ENCODE data around the gene TUBA4A. TPM values are rescaled to one million over a fixed set of nuclear protein-coding genes. Genes with fewer than 3 reads are reported as not detected.
A peak's percentile ranks its signal among the peaks of the same experiment; 100 is the strongest.

The TUBA4A gene
- total and polyA plus RNA-seq, 7 donors, result 47.1 to 109 (median 74.4) TPM

DNA sequence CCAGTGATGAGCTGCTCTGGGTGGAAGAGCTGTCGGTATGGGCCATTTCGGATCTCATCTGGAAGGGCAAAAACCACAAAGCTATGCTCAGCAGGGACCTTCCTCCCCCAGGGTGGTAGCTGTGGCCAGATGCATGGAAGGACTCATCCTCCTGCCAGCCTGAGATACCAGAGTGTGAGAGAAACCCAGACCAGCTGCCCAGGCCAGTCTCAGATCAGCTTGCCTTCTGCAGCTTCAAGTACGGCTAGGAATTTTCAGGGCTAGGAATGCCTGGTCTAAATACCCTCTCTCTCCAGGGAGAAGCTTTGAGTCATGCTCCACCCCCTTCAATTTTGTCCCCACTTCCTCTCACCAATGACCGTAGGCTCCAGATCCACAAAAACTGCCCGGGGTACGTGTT is 2.1 kb downstream of the TUBA4A start:
- DNase-seq, result no peak
- peak overlapping the region; percentile 79 to 87 (median 84) for H3K27ac ChIP-seq
- no peak overlapping the region for H3K4me3 ChIP-seq
- peaks cover 0 to 62% (median 59%) of the 10 kb centered on the region in 4 donors for H3K4me1 ChIP-seq
- H3K9me3 ChIP-seq, result no peaks in the 10 kb centered on the region
- no peaks in the 10 kb centered on the region for H3K27me3 ChIP-seq
- 80 to 85% methylated on average over 6 of the region's 6 CpGs for WGBS, 2 donors
- H3K36me3 ChIP-seq, result peaks cover 0 to 39% (median 8%) of the 10 kb centered on the region in 4 donors
- TF ChIP-seq, protein P1, sequence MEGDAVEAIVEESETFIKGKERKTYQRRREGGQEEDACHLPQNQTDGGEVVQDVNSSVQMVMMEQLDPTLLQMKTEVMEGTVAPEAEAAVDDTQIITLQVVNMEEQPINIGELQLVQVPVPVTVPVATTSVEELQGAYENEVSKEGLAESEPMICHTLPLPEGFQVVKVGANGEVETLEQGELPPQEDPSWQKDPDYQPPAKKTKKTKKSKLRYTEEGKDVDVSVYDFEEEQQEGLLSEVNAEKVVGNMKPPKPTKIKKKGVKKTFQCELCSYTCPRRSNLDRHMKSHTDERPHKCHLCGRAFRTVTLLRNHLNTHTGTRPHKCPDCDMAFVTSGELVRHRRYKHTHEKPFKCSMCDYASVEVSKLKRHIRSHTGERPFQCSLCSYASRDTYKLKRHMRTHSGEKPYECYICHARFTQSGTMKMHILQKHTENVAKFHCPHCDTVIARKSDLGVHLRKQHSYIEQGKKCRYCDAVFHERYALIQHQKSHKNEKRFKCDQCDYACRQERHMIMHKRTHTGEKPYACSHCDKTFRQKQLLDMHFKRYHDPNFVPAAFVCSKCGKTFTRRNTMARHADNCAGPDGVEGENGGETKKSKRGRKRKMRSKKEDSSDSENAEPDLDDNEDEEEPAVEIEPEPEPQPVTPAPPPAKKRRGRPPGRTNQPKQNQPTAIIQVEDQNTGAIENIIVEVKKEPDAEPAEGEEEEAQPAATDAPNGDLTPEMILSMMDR (IDR thresholded peaks at IDR 0.05), result no peak
- TF ChIP-seq POLR2A (IDR thresholded peaks at IDR 0.05) (no peak), POLR2AphosphoS5 (IDR thresholded peaks at IDR 0.05) (no peak), EP300 (IDR thresholded peaks at IDR 0.05) (no peak)
- intact Hi-C loops (cut with DNase I), result loop anchor here (2.0 to 5.0 kb wide), 3 partner anchors 27 to 75 kb away; partner anchors contain the start of genes ABCB6, CNPPD1 and DNAJB2

DNA sequence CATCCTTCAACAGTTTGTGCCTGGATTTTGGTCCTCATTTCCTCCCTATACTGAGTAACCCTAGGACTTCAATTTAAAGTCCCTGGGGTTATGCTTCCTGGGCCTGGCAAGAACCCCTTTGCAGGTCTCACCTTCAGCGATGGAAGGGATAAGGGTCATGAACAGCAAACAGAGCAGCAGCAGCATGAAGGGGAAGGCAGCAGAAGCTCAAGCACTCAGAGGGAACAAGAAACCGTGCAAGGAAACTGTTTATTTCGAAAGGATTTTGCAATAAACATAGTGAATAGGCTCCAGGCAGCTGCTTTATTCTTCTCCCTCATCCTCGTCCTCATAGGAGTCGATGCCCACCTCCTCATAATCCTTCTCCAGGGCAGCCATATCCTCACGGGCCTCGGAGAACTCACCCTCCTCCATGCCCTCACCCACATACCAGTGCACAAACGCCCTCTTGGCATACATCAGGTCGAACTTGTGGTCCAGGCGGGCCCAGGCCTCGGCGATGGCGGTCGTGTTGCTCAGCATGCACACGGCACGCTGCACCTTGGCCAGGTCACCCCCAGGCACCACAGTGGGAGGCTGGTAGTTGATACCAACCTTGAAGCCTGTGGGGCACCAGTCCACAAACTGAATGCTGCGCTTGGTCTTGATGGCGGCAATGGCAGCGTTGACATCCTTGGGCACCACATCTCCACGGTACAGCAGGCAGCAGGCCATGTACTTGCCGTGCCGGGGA is 3.5 kb downstream of the TUBA4A start:
- WGBS, 2 donors, result 48 to 75% methylated on average over 22 of the region's 22 CpGs
- Histone ChIP-seq H3K4me1 (peaks cover 0 to 73% (median 69%) of the 10 kb centered on the region in 4 donors), H3K36me3 (peaks cover 0 to 40% (median 8%) of the 10 kb centered on the region in 4 donors), H3K4me3 (no peak overlapping the region), H3K9me3 (no peaks in the 10 kb centered on the region), H3K27ac (peak overlapping the region; percentile 79 to 87 (median 82)), H3K27me3 (no peaks in the 10 kb centered on the region)
- no peak for DNase-seq
- intact Hi-C loops (cut with DNase I), result loop anchor here (5.0 kb wide), 1 partner anchor 33 kb away; the partner anchor contains the start of gene ABCB6
- TF ChIP-seq POLR2A (IDR thresholded peaks at IDR 0.05) (no peak), POLR2AphosphoS5 (IDR thresholded peaks at IDR 0.05) (no peak), EP300 (IDR thresholded peaks at IDR 0.05) (no peak)
- TF ChIP-seq, protein P1 (IDR thresholded peaks at IDR 0.05), result no peak

GRCh38 chr2:219249203-219249980 is 4.3 kb downstream of the TUBA4A start:
- Histone ChIP-seq H3K4me3 (no peak overlapping the region), H3K27ac (peak overlapping the region; percentile 79 to 87 (median 82)), H3K4me1 (peaks cover 0 to 74% (median 72%) of the 10 kb centered on the region in 4 donors), H3K9me3 (no peaks in the 10 kb centered on the region), H3K27me3 (no peaks in the 10 kb centered on the region), H3K36me3 (peaks cover 0 to 40% (median 8%) of the 10 kb centered on the region in 4 donors)
- intact Hi-C loops (cut with DNase I), result no loop called here
- WGBS, 2 donors, result 4 to 9% methylated on average over 7 of the region's 7 CpGs
- TF ChIP-seq, protein P1 (IDR thresholded peaks at IDR 0.05), result no peak
- TF ChIP-seq POLR2AphosphoS5 (IDR thresholded peaks at IDR 0.05) (peak; percentile 51 to 76 (median 68)), EP300 (IDR thresholded peaks at IDR 0.05) (no peak)
- peak; percentile 91 for DNase-seq

- peaks cover 0 to 72% (median 69%) of the 10 kb centered on the region in 4 donors for H3K4me1 ChIP-seq
- DNase-seq, result no peak
- peaks cover 0 to 40% (median 8%) of the 10 kb centered on the region in 4 donors for H3K36me3 ChIP-seq
- WGBS, 2 donors, result 23 to 63% methylated on average over 2 of the region's 2 CpGs
- intact Hi-C loops (cut with DNase I), result no loop called here
- no peaks in the 10 kb centered on the region for H3K27me3 ChIP-seq
- H3K27ac ChIP-seq, result peak overlapping the region; percentile 79 to 87 (median 82)
- TF ChIP-seq POLR2A (IDR thresholded peaks at IDR 0.05), result no peak
- no peak for TF ChIP-seq EP300 (IDR thresholded peaks at IDR 0.05)
- TF ChIP-seq, protein P1 (IDR thresholded peaks at IDR 0.05), result no peak
- TF ChIP-seq POLR2AphosphoS5 (IDR thresholded peaks at IDR 0.05), result no peak
- no peaks in the 10 kb centered on the region for H3K9me3 ChIP-seq
- H3K4me3 ChIP-seq, result no peak overlapping the region
Observed at GRCh38 chr2:219248845-219249202, 4.9 kb downstream of the TUBA4A start.
